Astrocyte of the spinal cord (primary cell): ENCODE results near the gene HDAC4.

Experiments
- DNase-seq: peaks from one replicate; pipeline ENCODE4 v3.0.0; 2011; ENCODE audit warnings: low read depth, low spot score
- H3K4me3 ChIP-seq: 2 replicates; pipeline ENCODE4 v1.5.1; 2011; ENCODE audit warnings: low read depth, mild to moderate bottlenecking, low read length, moderate library complexity
- in situ Hi-C: cut with HindIII; loops from 2 replicates; pipeline ENCODE4 v1.10.0; 2017; ENCODE audit warnings: low sequenced_read_pairs
- TF ChIP-seq, protein P1 (sequence below): IDR thresholded peaks from 2 replicates; pipeline ENCODE4 v1.5.1; 2012; ENCODE audit warnings: low read depth, mild to moderate bottlenecking, low read length, inconsistent platforms

HDAC4 gene

DNA sequence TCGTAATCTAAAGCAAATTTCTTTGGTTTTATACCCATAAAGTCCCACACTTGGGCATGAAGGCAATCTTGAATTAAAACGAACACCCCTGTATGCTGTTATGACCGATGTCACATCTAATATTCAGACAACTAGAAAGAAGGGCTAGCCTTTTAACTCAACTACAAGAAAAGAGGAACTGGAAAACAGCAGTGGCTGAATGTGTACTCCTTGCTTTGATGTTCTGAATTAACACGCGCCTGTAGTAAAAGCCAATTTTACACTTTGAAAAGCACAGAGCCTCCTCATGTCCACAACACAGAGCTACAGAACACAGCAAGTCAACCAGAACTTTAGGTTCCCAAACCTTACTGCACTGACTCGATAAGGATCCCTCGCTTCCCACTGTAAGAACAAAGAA, 147.6 kb downstream of the HDAC4 start:
- no peak for DNase-seq
- in situ Hi-C loops: no loop called here
- TF ChIP-seq, protein P1, sequence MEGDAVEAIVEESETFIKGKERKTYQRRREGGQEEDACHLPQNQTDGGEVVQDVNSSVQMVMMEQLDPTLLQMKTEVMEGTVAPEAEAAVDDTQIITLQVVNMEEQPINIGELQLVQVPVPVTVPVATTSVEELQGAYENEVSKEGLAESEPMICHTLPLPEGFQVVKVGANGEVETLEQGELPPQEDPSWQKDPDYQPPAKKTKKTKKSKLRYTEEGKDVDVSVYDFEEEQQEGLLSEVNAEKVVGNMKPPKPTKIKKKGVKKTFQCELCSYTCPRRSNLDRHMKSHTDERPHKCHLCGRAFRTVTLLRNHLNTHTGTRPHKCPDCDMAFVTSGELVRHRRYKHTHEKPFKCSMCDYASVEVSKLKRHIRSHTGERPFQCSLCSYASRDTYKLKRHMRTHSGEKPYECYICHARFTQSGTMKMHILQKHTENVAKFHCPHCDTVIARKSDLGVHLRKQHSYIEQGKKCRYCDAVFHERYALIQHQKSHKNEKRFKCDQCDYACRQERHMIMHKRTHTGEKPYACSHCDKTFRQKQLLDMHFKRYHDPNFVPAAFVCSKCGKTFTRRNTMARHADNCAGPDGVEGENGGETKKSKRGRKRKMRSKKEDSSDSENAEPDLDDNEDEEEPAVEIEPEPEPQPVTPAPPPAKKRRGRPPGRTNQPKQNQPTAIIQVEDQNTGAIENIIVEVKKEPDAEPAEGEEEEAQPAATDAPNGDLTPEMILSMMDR: no peak
- no peak overlapping the region for H3K4me3 ChIP-seq

DNA sequence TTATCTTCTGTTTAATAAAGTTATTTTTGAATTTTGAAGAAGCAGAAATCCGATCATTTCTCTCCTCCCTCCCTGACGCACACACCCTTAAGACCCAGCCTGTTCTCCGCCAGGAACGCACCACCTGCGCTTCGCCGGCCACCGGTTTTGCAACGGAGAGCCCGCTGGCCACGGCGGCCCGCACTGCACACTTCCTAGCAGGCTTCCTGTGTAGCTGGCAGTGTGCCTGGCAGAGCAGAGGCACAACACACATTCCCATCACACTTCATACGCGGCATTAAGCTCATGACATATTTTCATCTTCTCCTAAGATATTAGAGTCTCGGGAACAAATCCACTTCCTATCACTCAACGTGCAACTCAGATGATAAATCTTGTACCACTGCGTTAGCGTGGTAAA, 148.0 kb downstream of the HDAC4 start:
- no peak for DNase-seq
- in situ Hi-C loops: no loop called here
- no peak overlapping the region for H3K4me3 ChIP-seq
- TF ChIP-seq, protein P1: no peak

DNA sequence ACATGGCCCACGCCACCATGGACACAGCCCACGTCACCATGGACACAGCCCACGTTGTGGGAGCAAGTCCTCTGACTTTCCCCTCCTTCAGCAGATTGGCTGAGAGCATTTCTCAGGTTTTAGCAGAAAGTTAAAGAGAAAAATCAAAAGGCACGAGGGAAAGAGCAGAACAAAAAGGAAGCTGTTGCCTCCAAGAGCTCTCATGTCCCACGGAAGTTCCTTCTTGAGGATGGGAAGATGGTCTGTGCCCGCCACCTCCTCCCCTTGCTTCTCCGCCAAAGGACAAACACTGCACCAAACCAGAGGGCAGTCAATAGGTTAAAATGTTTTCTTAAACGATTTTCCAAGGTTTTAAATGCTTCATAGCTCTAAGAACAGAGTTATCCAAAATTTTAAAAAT, 148.4 kb downstream of the HDAC4 start:
- in situ Hi-C loops: no loop called here

DNA sequence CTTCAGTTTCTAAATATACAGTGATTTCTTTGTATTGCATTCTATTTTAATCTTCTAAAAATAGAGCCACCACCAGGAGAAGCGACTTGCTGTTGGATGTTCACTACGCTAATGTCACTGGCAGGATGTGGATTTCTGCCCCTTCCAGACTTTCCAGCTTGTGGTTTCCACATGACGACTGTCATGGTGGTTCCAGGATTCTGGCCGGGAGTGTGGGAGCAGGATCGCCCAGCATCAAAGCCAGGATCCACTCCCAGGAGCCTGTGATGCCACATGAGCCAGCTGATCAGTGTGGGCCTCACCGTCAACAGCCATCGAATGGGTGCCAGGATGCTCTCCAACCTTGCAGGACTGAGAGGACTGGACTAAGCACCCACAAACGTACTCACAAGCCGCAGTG, 148.8 kb downstream of the HDAC4 start:
- H3K4me3 ChIP-seq: no peak overlapping the region
- DNase-seq: no peak
- in situ Hi-C loops: no loop called here
- TF ChIP-seq, protein P1: no peak

More for the DNA sequence above, 148.4 kb downstream of the HDAC4 start:
- TF ChIP-seq, protein P1: no peak
- no peak for DNase-seq
- no peak overlapping the region for H3K4me3 ChIP-seq

DNA sequence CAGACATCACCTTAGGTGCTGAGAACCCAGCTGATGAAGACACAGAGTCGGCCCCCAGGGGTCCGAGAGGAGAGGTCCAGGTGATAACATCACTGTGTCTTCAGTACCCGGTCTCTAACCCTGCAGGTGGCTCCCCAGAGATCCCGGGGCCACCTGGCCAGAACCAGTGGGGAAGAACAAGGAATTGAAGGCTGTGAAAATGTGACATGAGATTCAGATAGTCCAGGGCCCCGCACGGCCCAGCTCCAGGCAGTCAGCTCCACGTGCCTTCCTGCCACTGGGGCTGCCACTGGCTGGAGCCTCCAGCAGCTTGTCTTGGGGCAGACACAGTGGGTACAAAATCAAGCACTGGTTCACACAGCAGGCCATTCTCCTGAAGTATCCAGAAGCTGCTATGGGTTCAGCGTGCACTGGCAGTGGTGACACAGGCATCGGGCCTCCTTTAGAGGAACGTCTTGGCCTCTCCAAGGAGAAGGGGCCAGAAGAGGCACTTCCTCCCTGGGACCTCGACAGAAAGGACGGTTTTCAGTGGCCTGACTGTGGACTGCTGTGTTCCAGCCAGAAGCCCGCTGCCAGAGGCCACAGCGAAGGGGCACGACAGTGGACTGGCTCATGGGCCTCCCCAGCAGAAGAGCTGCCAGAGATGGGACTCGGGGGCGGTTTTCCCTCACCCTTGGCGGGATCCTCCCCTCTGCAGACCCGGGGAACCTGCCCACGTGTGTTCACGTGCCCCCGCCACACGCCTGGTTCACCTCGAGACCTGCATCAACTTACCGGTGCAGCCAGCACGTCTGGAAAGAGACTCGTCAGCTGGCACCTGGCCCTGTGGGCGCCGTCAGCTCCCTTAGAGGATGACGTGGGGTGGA, 150.4 kb downstream of the HDAC4 start:
- no peak overlapping the region for H3K4me3 ChIP-seq
- TF ChIP-seq, protein P1: no peak
- in situ Hi-C loops: no loop called here
- DNase-seq: no peak

DNA sequence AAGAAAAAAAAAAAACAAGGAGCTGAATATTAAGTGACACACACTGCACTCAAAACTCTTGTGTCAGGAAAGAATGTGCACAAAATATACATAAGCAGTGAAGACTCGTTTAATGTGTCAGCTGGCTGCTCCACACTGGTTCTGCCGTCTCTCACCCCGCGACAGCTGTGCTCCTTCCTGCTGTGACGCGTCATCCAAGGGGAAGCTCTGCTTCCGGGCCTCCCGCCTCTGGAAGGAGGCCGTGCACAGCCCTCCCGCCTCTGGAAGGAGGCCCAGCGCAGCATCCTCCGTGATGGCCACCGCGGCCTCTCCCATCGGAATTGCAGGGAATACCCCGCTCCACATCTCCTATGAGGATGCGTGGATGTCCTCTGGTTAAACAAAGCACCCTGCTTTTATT, 151.0 kb downstream of the HDAC4 start:
- peak; percentile 67 for DNase-seq
- H3K4me3 ChIP-seq: no peak overlapping the region
- TF ChIP-seq, protein P1: no peak
- in situ Hi-C loops: no loop called here
